Aortic smooth muscle cell (primary cell): ENCODE results near the gene DNASE1L1. TPM values are rescaled to one million over a fixed set of nuclear protein-coding genes. Genes with fewer than 3 reads are reported as not detected.

Experiments
- total RNA-seq: library from RNA; depleted of rRNA; stranded (reverse); fragments of >200 nt; gene quantifications from 2 replicates; pipeline ENCODE4 v1.2.3, GENCODE V29; 2014

Gene DNASE1L1, protein sequence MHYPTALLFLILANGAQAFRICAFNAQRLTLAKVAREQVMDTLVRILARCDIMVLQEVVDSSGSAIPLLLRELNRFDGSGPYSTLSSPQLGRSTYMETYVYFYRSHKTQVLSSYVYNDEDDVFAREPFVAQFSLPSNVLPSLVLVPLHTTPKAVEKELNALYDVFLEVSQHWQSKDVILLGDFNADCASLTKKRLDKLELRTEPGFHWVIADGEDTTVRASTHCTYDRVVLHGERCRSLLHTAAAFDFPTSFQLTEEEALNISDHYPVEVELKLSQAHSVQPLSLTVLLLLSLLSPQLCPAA
- total RNA-seq = 128 and 141 TPM in 2 replicates

DNA sequence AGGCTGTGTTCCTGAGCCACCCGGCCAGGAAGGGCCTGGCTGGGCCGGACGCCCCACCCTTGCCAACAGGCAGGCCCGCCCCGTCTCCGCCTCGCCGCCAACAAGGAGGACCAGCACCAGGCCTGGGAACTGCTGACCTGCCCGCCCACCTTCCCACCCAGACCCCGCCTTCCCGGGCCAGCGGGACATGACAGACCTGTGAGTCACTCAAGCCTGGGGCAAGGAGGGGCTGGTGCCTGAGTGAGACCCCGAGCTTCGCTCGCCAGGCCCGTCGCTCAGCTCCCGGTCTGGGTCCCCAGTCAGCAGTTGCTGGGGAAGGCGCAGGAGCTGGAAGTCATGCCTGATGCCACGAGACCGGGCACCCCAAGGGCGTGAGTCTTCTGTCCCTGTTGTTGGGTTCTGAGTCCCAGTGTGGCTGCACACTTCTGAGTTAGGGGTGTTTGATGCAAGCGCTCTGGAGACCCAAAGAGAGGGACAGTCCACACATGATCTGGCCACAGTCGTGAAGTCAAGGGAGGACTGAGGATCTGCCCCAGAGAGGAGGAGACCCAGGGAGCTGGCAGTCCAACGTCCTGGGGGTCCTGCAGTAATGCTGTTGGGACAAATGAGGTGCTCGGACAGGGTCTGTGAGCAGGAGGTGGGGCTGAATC is at the start of gene DNASE1L1:
Gene DNASE1L1 (minus strand): TSS at position 33 of the 650 bp plus-strand sequence. CDS start 3,686 bp downstream, outside the sequence.

DNA sequence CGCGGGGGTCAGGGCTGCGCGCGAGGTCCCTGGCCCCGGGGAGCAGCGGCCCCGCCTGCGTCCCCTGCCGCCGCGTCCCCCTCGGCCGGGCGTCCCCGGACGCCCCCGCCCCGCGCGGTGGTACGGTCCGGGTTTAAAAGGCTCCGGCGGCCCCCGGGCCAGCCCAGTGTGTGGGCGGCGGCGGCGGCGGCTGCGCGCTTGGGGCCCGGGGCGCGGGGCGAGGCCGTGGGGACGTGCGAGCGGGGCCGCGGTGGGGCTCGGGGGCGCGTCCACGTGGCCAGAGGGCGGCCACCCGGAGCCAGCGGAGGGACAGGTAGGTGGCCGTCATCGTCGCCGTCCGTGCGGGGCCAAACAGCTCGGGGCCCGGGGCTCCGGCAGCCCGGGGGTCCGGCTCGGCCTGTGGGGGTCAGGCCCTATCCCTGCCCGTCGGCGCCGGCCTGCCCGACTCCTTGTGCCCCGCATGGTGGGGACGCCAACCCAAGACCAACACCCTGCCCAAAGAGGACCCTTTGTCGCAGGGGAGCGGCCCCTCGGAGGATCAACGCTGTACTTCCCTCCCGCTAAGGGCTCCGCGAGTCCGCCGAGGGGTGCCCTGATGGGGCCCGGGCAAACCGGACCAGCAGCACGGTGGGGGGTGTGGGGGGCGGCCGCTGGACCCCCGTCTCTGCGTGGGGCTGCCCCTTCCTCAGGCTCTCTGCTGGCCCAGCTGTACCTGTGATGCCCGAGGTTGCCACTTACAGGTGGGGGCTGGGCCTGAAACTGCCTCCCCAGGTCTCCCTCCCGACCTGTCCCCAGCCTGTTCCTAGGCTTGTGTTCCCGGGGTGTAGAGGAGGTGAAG is 49.3 kb upstream of the DNASE1L1 start, which contains the start of gene PLXNA3:
Gene PLXNA3 (plus strand): TSS at position 166 of the 838 bp plus-strand sequence. CDS start 1,903 bp downstream, outside the sequence.

DNA sequence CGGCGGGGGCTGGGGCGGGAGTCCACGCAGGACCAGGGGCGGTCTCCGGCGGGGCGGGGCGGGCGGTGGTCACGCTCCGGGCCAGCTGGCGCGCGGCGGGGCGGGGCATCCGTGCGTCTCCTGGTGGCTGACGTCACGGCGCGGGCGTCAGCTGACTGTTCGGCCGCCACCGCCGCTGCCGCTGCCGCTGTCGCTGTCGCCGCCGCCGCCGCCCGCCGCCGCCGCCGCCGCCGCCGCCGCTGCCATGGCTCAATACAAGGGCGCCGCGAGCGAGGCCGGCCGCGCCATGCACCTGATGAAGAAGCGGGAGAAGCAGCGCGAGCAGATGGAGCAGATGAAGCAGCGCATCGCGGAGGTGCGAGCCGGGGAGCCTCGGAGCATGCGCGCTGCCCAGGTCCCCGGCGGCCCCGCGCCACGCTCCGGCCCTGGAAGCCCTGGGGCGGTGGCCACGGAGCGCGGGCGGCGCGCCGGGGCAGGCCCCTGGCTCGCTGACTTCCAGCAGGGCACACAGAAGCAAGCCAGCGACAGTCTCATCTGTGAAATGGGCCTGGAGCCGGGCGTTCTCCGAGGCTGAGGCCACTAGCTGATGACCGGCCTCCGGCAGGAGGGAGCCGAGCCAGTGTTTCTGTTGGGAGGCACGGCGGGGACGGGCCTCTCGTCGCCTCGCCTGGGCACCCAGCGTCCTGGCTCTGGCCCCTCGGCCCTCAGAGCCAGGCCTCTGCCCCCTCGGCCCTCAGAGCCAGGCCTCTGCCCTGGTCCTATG is 35.1 kb upstream of the DNASE1L1 start, which contains the start of gene FAM50A:
Gene FAM50A (plus strand): TSS at position 150 of the 763 bp plus-strand sequence. CDS start 95 bp downstream, at position 245.

DNA sequence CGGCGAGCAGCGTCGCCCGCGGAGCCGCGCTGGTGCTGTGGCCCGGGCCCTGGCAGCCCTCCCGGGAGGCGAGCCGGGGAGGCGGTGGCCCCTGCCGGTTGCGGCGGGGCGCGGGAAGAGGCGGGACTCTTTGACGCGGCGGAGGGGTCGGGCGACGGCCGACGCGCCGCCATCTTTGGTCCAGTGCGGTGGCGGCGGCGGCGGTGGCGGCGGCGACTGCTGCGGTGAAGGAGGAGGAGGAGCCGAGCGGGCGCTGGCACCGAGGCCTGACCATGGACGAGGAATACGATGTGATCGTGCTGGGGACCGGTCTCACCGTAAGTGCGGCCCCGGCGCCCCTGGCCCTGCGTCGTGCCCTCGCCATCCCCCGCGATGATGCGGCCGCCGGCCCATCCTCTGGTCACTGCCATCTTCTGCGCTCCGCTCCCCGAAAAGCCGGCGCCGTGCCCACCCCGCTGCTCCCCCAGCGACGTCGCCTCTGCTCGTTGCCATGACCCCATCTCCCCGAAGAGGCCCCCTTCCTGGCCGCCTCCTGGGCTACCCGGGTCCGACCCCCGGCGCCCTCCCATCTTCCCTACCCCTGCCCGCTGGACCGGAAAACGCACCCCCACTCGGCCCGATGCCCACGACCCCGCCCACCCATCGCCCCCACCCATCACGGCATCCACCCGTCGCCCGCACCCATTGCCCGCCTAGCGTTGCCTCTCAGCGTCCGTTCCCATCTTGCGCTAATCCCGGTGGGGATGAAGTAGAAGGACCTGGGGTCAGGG is 28.1 kb upstream of the DNASE1L1 start, which contains the start of gene GDI1:
Gene GDI1 (plus strand): TSS at position 172 of the 770 bp plus-strand sequence. CDS start 101 bp downstream, at position 273.

DNA sequence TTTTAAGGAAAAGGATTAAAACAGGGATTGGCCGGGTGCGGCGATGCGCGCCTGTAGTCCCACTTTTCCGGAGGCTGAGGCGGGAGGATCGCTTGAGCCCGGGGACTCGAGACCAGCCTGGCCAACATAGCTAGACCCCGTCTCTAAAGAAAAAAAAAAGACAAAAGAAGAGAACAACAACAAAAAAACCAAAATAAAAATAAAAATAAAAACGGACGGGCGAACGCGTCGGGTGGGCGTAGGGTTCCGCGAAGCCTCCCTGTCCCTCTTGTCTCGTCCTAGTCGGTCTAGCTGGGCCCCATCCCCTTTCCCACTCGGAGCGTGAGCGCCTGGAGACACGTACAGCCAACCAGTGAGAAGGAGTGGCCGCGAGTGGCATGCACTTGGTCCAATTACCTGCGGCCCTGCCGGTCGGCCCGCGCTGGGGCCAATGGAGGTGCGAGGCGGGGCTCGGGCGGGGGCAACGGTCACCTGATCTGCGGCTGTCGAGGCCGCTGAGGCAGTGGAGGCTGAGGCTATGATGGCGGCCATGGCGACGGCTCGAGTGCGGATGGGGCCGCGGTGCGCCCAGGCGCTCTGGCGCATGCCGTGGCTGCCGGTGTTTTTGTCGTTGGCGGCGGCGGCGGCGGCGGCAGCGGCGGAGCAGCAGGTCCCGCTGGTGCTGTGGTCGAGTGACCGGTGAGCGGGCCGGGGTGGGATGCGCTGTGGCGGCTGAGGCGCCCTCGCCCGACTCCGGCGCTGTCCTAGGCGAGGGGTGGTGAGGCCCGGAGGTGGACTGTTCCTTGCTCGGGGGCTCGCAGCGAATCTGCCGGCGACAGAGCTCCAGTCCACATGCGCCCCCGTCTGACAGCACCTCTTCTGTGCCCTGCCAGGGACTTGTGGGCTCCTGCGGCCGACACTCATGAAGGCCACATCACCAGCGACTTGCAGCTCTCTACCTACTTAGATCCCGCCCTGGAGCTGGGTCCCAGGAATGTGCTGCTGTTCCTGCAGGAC is 19.4 kb upstream of the DNASE1L1 start, which contains the start of gene ATP6AP1:
Gene ATP6AP1 (plus strand): TSS at position 502 of the 996 bp plus-strand sequence. CDS start 16 bp downstream, at position 518.

DNA sequence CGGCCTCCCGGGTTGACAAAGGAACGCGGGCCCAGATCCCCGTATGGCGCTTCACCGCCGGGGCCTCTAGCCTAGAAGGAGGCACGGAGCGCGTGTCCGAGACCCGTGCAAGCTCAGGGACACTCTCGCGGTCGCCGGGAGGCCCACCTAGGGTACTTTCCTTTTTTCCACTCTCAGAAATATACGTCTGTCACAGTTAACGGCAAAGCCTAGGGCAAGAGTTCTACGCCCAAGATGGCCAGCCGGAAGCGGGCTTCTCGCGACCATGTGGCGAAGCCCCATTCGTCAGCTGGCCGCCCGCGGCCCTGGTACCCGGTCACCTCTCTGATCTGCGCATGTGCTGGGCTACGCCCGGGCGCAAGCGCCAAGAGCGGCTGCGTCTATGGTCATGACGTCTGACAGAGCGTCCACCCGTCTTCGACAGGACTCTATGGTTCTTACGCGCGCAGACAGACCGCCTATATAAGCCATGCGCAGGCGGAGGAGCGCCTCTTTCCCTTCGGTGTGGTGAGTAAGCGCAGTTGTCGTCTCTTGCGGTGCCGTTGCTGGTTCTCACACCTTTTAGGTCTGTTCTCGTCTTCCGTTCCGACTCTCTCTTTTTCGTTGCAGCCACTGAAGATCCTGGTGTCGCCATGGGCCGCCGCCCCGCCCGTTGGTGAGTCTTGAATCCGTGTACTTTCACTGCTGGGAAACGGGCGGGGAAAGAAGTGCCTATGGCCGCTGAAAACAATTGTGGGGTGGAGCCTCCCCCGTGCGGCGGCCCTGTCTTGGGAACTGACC is 11.0 kb downstream of the DNASE1L1 start, which contains the start of gene RPL10:
Gene RPL10 (plus strand): TSS at position 490 of the 780 bp plus-strand sequence. CDS start 143 bp downstream, at position 633.

DNA sequence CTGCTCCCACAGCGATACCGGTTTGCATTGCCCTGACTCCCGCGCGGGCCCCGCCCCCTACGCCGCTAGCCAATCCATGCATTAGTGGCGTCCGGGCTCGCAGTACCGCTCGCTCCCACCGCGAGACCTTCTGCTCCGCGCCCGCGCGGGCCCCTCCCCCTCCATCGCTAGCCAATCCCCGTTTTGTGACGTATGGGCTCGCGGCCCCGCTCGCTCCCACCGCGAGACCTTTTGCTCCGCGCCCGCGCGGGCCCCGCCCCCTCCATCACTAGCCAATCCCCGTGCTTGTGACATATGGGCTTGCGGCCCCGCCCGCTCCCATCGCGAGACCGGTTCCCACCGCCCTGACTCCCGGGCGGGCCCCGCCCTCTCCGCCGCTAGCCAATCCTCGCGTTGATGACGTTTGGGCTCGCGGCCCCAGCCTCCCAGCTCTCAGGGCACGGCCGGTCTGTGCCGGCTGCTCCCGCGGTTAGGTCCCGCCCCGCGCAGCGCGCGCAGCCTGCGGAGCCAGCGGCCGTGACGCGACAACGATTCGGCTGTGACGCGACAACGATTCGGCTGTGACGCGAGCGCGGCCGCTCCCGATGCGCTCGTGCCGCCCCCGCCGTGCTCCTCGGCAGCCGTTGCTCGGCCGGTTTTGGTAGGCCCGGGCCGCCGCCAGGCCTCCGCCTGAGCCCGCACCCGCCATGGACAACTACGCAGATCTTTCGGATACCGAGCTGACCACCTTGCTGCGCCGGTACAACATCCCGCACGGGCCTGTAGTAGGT is 30.1 kb downstream of the DNASE1L1 start, which contains the start of gene EMD:
Gene EMD (plus strand): TSS at position 497 of the 770 bp plus-strand sequence. CDS start 190 bp downstream, at position 687.

DNA sequence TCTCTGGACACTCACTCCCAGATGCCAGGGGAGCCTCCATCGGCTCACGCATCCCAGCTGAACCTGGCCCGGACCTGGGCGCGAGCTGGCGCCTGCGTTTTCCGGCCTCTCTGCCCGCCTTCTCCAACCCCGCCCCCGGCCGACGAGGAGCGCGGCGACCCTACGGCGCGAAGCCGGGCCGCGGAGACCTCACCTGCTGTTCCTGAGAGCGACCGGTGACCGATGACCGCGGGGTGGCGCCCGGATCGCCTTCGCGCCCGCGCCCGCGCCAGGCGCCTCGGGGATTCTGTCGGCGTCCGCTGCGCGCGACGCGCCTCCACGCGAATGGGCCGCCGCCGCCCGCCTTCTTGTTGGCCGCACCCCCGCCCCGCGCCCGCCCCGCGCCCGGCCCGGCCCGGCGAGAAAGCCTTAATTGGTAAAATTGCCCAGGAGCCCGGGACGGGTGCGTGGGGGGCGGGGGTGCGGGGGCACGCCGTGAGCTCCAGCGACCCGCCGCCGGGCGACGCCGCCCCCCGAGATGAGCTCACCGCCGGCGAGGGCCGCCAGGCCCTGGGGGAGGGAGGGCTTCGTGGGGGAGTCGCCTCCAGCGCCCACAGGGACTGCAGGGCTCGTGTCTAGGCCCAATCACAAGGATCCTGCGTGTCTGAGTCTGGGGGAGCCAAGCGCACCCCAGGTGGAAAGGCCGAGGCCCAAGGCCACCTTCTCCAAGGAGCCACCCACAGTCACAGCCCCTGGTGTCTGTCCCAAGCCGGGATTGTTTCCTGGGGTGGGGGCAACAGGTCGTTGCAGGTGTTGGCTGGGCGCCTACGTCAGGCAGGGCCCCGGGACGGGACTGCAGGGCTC is 34.5 kb downstream of the DNASE1L1 start, which contains the start of gene FLNA:
Gene FLNA (minus strand): TSS at position 322 of the 843 bp plus-strand sequence. CDS start 3,389 bp downstream, outside the sequence.

Other genes with a start within 250 kb of the DNASE1L1 start
- gene OPN1MW, start 226.7 kb downstream of the DNASE1L1 start, total RNA-seq = not detected in 2 replicates
- gene OPN1MW2, start 189.5 kb downstream of the DNASE1L1 start, total RNA-seq = not detected in 2 replicates
- not detected in 2 replicates for gene OPN1MW3, start 151.7 kb downstream of the DNASE1L1 start, total RNA-seq
- not detected in 2 replicates for gene TEX28, start 114.1 kb downstream of the DNASE1L1 start, total RNA-seq
- gene TKTL1, start 113.5 kb downstream of the DNASE1L1 start, total RNA-seq = not detected in 2 replicates
- gene FLNA, start 34.6 kb downstream of the DNASE1L1 start, total RNA-seq = 2,321 and 2,651 TPM in 2 replicates
- gene EMD, start 30.0 kb downstream of the DNASE1L1 start, total RNA-seq = 24.4 and 27.7 TPM in 2 replicates
- 2,053 and 2,384 TPM in 2 replicates for gene RPL10, start 10.9 kb downstream of the DNASE1L1 start, total RNA-seq
- 13.3 and 16.0 TPM in 2 replicates for gene TAFAZZIN, start 2.3 kb upstream of the DNASE1L1 start, total RNA-seq
- 55.6 and 70.9 TPM in 2 replicates for gene ATP6AP1, start 19.4 kb upstream of the DNASE1L1 start, total RNA-seq
- 90.6 and 111 TPM in 2 replicates for gene GDI1, start 27.9 kb upstream of the DNASE1L1 start, total RNA-seq
- 107 and 133 TPM in 2 replicates for gene FAM50A, start 34.9 kb upstream of the DNASE1L1 start, total RNA-seq
- 20.3 and 22.1 TPM in 2 replicates for gene PLXNA3, start 49.0 kb upstream of the DNASE1L1 start, total RNA-seq
- 14.2 and 20.3 TPM in 2 replicates for gene LAGE3, start 70.0 kb upstream of the DNASE1L1 start, total RNA-seq
- 35.7 and 43.7 TPM in 2 replicates for gene UBL4A, start 77.4 kb upstream of the DNASE1L1 start, total RNA-seq
- 15.9 and 16.5 TPM in 2 replicates for gene SLC10A3, start 81.4 kb upstream of the DNASE1L1 start, total RNA-seq
- 29.7 and 31.0 TPM in 2 replicates for gene FAM3A, start 107.0 kb upstream of the DNASE1L1 start, total RNA-seq
- 73.5 and 79.2 TPM in 2 replicates for gene G6PD, start 137.6 kb upstream of the DNASE1L1 start, total RNA-seq
- gene IKBKG, start 138.4 kb upstream of the DNASE1L1 start, total RNA-seq = 13.6 and 13.8 TPM in 2 replicates
- gene CTAG1A, start 175.9 kb upstream of the DNASE1L1 start, total RNA-seq = not detected in 2 replicates
- not detected in 2 replicates for gene CTAG1B, start 210.0 kb upstream of the DNASE1L1 start, total RNA-seq
- gene CTAG2, start 244.3 kb upstream of the DNASE1L1 start, total RNA-seq = not detected in 2 replicates